ENCODE data around the gene AKAP8L.

The AKAP8L gene

GRCh38 chr19:15432629-15433518 is 14.1 kb upstream of the AKAP8L start:
- DNase-seq (ENCODE audit: low read depth) = peak; percentile 90

GRCh38 chr19:15432018-15432494 is 13.3 kb upstream of the AKAP8L start:
- no peak for DNase-seq (ENCODE audit: low read depth)

DNA sequence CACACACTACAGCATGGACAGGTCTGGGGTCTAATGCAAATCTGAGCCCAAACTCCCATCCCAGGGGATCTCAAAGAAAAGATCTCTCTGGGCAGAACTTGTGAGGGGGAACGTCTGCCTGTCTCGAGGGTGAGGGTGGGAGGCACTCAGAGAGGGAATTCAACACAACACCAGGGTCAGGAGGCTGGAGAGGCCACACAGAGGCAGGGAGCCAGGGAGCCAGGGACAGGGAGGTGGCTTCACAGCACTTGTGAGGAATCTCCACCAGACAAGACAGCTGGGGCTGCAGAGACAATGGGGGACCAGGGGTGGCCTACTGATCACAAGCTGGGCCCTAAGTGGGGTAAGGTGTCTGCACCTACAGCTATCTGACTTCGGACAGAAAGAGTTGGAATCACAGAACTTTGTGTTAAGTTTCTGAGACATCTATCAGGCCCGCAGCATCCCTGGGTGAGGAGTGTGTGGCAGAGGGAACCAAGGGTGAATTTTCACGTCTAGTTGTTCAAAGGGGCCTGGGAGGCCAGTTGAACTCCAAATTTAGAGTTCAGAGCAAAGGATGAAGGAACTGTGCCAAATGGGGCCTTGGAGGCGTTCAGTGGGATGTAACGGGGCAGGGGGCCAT is 12.7 kb upstream of the AKAP8L start:
- no peak for DNase-seq (ENCODE audit: low read depth)

GRCh38 chr19:15430526-15431120 is 11.8 kb upstream of the AKAP8L start:
- DNase-seq (ENCODE audit: low read depth) = no peak

GRCh38 chr19:15429825-15430467 is 11.2 kb upstream of the AKAP8L start:
- DNase-seq (ENCODE audit: low read depth) = no peak

- no peak for DNase-seq (ENCODE audit: low read depth)
These were observed 10.4 kb upstream of the AKAP8L start for GRCh38 chr19:15428956-15429824.

GRCh38 chr19:15427991-15428471 is 9.2 kb upstream of the AKAP8L start:
- no peak for DNase-seq (ENCODE audit: low read depth)

GRCh38 chr19:15427350-15427700 is 8.5 kb upstream of the AKAP8L start:
- no peak for DNase-seq (ENCODE audit: low read depth)

DNA sequence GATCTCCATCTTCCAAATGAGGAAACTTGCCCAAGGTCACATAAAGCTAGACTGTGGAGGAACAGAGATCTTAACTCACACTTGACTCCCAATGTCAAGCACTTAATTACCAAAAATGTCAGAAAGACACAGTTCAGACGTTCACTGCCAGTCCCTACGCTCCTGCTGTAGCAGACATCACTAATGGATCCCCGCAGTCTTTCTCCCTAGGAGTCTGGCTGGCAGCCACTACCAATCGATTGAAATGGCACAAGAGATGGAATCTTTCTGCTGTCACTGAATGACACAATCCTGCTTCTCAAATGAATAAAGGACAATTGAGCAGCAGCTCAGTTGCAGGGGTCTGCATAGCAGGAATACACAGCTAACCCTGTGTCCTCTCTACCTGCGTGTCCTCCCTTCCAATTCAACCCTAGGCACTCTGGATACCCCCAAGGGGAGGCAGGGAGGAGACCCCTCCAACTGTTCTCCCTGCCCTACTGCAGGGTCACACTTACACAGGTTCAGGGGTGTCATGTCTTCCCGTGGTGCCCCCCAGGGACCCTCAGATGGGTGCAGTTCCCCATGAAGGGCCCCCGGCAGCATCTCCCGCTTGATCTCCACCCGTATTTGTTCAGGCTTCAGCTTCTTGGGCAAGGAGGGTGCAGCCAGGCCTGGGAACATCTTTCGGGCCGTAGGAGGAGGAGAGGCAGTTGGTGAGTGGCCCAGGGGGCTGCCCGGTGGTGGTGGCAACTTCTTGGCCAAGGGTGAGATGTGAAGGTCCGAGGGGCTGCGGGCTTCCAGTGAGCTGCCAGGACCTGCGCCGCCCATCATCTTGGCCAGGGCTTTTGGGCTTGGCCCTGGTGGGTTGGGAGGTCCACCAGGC is 7.9 kb upstream of the AKAP8L start:
- DNase-seq (ENCODE audit: low read depth) = no peak

GRCh38 chr19:15425321-15425950 is 6.6 kb upstream of the AKAP8L start:
- no peak for DNase-seq (ENCODE audit: low read depth)

GRCh38 chr19:15424692-15425272 is 6.0 kb upstream of the AKAP8L start:
- no peak for DNase-seq (ENCODE audit: low read depth)

- DNase-seq (ENCODE audit: low read depth) = no peak
These were observed 5.3 kb upstream of the AKAP8L start for GRCh38 chr19:15424121-15424520.

GRCh38 chr19:15423130-15423529 is 4.3 kb upstream of the AKAP8L start:
- DNase-seq (ENCODE audit: low read depth) = no peak

DNA sequence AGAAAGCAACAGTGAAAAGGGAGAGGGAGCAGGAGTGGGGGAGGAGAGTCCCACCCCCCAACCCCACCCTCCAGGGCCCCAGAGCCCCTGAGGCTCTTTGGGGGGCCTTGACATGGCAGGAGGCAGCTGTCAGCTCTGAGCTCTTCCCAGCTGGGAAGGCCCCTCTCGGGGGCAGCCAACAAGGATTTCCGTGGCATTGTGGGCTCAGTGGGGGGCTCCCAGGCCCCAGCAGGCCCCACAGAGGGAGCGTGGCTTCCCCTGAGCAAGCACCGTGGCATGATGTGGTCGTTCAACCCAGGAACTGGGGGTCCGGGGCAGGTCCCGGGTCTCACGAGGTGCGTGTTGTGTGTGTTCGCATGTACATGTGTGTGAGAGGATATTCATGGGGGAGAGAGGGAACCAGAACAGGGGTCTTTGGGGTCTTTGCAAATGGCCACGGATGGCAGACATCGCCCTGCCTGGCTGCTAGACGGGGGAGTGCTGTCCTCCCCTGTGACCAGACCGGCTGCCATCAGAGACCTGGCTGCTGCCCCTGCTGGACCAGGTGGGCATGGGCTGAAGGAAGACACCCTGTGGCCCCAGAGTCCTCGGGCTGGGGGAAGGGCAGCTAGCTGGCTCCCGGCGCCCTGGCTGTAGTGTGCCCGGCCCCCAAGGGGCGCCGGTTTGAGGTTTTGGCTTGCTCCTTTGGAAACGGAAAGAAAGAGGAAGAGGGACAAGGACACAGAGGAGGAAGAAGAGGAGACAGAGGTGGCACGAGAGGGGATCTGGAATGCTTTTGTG is 3.7 kb upstream of the AKAP8L start:
- DNase-seq (ENCODE audit: low read depth) = no peak

DNA sequence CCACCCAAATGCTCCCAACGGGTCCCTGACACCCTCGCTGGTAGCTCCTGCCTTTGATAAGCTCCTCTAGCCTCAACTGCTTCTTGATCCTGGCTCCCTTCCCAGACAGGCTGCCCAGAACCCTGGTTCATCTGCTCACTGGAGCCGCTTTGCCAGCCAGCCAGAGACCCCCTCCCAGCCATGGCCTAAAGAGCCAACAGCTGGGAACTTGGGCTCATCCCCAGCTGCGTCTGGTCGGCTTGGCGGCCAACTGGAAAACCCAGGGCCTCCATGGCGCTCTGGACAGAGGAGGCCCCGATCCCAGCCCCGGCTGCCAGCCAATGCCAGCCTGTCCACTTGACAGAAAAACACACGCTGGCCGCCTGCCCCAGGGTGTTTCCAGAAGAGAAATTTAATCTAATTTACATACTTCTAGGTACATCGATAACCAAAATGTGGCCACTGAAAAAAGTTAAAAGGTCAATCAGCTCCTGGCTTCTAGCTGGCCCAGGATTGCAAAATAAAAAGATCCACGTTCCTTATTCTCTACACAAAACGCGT is 3.0 kb upstream of the AKAP8L start:
- DNase-seq (ENCODE audit: low read depth) = no peak

GRCh38 chr19:15421136-15421695 is 2.4 kb upstream of the AKAP8L start:
- DNase-seq (ENCODE audit: low read depth) = no peak

- no peak for DNase-seq (ENCODE audit: low read depth)
These were observed 731 bp upstream of the AKAP8L start for GRCh38 chr19:15419413-15420025.

DNA sequence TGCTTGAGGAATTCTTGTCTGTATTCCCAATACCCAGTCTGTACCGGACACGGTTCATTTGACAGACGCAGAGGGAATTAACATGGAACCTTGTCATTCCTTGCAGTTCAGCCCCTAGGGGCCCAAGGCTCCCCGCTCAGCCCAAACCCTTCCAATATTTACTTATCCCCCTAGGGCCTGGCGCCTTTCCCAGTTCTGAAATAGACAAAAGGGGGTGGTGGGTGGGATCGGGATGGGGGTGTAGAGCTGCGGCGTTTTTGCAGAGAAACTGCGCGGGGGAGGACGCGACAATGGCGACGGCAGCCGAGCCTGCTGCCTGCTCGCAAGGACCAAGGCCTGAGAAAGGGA is 583 bp downstream of the AKAP8L start:
- no peak for DNase-seq (ENCODE audit: low read depth)

Measured in stimulated activated CD4-positive, alpha-beta T cell treated with anti-CD3 and anti-CD28 coated beads, Interleukin-2, amount 100 ng/mL, for 4 hours (primary cell).